OCI-LY7 (cell line): ENCODE results near the gene HEG1. TPM values are rescaled to one million over a fixed set of nuclear protein-coding genes. Genes with fewer than 3 reads are reported as not detected.

Experiments
- BruUV-seq: library from RNA; stranded (reverse); fragments of 400-500 nt; replicated peaks from 2 replicates; lab custom pipeline; 2021; lab: Mats Ljungman, UMichigan
- CTCF ChIA-PET: fragments of 300-600 bp; sonication (Branson Sonifier 250); formaldehyde crosslinking; loops from one replicate; lab custom pipeline; 2022; ENCODE audit warnings: antibody characterized with exemption; ENCODE audit not compliant: unreplicated experiment; lab: Charles Lee
- POLR2A ChIA-PET: fragments of 300-600 bp; sonication (Branson Sonifier 250); formaldehyde crosslinking; loops from one replicate; lab custom pipeline; 2022; ENCODE audit warnings: antibody characterized with exemption; lab: Charles Lee
- DNase-seq: peaks from one replicate; pipeline ENCODE4 v3.0.0-alpha.2; 2015; ENCODE audit warnings: low spot score
- H2AFZ ChIP-seq: fragments of 200-600 bp; sonication (generic), shearing (Covaris generic); 2 replicates; pipeline ENCODE4 v1.6.1; 2014; ENCODE audit warnings: mild to moderate bottlenecking, antibody characterized with exemption, low read length, moderate library complexity
- H3K27ac ChIP-seq: fragments of 200-600 bp; sonication (generic); 2 replicates; pipeline ENCODE4 v1.5.1; 2014; ENCODE audit warnings: mixed run types, low read depth, mild to moderate bottlenecking, moderate library complexity, low read length, inconsistent platforms; ENCODE audit not compliant: poor library complexity, severe bottlenecking
- H3K36me3 ChIP-seq: fragments of 200-600 bp; sonication (generic); 2 replicates; pipeline ENCODE4 v1.6.1; 2014; ENCODE audit warnings: mild to moderate bottlenecking, antibody characterized with exemption, low read length, moderate library complexity, mixed read lengths; ENCODE audit not compliant: insufficient read depth
- H3K4me1 ChIP-seq: fragments of 200-600 bp; sonication (generic); 2 replicates; pipeline ENCODE4 v1.5.1; 2014; ENCODE audit warnings: mild to moderate bottlenecking, low read length; ENCODE audit not compliant: insufficient read depth, poor library complexity, severe bottlenecking
- H3K4me2 ChIP-seq: fragments of 200-600 bp; sonication (generic); 2 replicates; pipeline ENCODE4 v1.6.1; 2014; ENCODE audit warnings: mild to moderate bottlenecking, low read length
- H3K4me3 ChIP-seq: fragments of 200-600 bp; sonication (generic); 2 replicates; pipeline ENCODE4 v1.5.1; 2014; ENCODE audit warnings: mild to moderate bottlenecking, low read depth, low read length; ENCODE audit not compliant: poor library complexity, severe bottlenecking
- H3K79me2 ChIP-seq: fragments of 200-600 bp; sonication (generic); 2 replicates; pipeline ENCODE4 v1.6.1; 2016; ENCODE audit warnings: low read depth, mild to moderate bottlenecking, low read length, moderate library complexity, mixed read lengths; ENCODE audit not compliant: insufficient read depth
- H3K9me2 ChIP-seq: fragments of 200-600 bp; sonication (generic); 2 replicates; pipeline ENCODE4 v1.6.1; 2016; ENCODE audit warnings: mild to moderate bottlenecking, low read length, mixed read lengths; ENCODE audit not compliant: insufficient read depth
- H3K9me3 ChIP-seq: fragments of 200-600 bp; sonication (generic); 2 replicates; pipeline ENCODE4 v1.6.1; 2014; ENCODE audit warnings: mild to moderate bottlenecking, mixed run types, low read length, mixed read lengths
- H4K20me1 ChIP-seq: fragments of 200-600 bp; sonication (generic); 2 replicates; pipeline ENCODE4 v1.6.1; 2014; ENCODE audit warnings: mild to moderate bottlenecking, antibody characterized with exemption, low read length, moderate library complexity, mixed read lengths; ENCODE audit not compliant: insufficient read depth
- CTCF ChIP-seq: fragments of 200-600 bp; sonication (generic); conservative IDR thresholded peaks from 2 replicates; pipeline ENCODE4 v1.5.1; 2014; ENCODE audit warnings: mild to moderate bottlenecking, antibody characterized with exemption, low read length, moderate library complexity, mixed read lengths
- EZH2phosphoT487 ChIP-seq: fragments of 200-600 bp; sonication (generic); IDR thresholded peaks from 2 replicates; pipeline ENCODE4 v1.6.1; 2018; ENCODE audit warnings: low read depth, borderline replicate concordance, mild to moderate bottlenecking, mixed run types, antibody characterized with exemption, low read length, moderate library complexity, mixed read lengths
- intact Hi-C: fragments of 100-400 bp; cut with micrococcal nuclease; formaldehyde crosslinking; loops from one replicate; pipeline ENCODE4 v1.10.0; 2022; ENCODE audit not compliant: unreplicated experiment
- total RNA-seq, 2 experiments: library from RNA; depleted of rRNA in 1 of 2; stranded (reverse); fragments of >200 nt in 1 of 2; shearing (Covaris generic) in 1 of 2; gene quantifications; 2 replicates each; pipeline ENCODE4 v1.2.3, GENCODE V29; 2014 to 2022

The HEG1 gene
- total RNA-seq, 2 experiments from 2014 or later = 2.4 to 6.0 TPM

GRCh38 chr3:124982855-124983254 is 72.9 kb downstream of the HEG1 start:
- H3K4me2 ChIP-seq = no peak overlapping the region
- H3K79me2 ChIP-seq = no peaks in the 10 kb centered on the region
- no peaks in the 10 kb centered on the region for H3K9me3 ChIP-seq
- DNase-seq = no peak
- H4K20me1 ChIP-seq = no peaks in the 10 kb centered on the region
- CTCF ChIA-PET = no interaction called here
- intact Hi-C loops = no loop called here
- H3K27ac ChIP-seq = no peak overlapping the region
- no peaks in the 10 kb centered on the region for H3K4me1 ChIP-seq
- no peak overlapping the region for H2AFZ ChIP-seq
- no peaks in the 10 kb centered on the region for H3K36me3 ChIP-seq
- TF ChIP-seq EZH2phosphoT487 (no peak), CTCF (no peak)
- BruUV-seq = no TSS peak
- H3K9me2 ChIP-seq = no peaks in the 10 kb centered on the region
- no peak overlapping the region for H3K4me3 ChIP-seq
- POLR2A ChIA-PET = interaction anchor here (1.1 to 1.3 kb wide), 2 partner anchors 12 to 328 kb away, joined by 5 to 9 read pairs; no protein-coding TSS in a partner anchor

GRCh38 chr3:124981472-124981871 is 74.3 kb downstream of the HEG1 start:
- ChIA-PET CTCF (no interaction called here), POLR2A (no interaction called here)
- TF ChIP-seq CTCF (no peak), EZH2phosphoT487 (no peak)
- no peak overlapping the region for H2AFZ ChIP-seq
- no TSS peak for BruUV-seq
- H3K4me3 ChIP-seq = no peak overlapping the region
- H3K4me1 ChIP-seq = no peaks in the 10 kb centered on the region
- no peaks in the 10 kb centered on the region for H3K36me3 ChIP-seq
- no peak overlapping the region for H3K4me2 ChIP-seq
- H3K27ac ChIP-seq = no peak overlapping the region
- no peaks in the 10 kb centered on the region for H3K79me2 ChIP-seq
- H3K9me3 ChIP-seq = no peaks in the 10 kb centered on the region
- no peak for DNase-seq
- intact Hi-C loops = no loop called here
- no peaks in the 10 kb centered on the region for H4K20me1 ChIP-seq
- no peaks in the 10 kb centered on the region for H3K9me2 ChIP-seq

GRCh38 chr3:124978627-124979026 is 77.2 kb downstream of the HEG1 start:
- Histone ChIP-seq H3K79me2 (no peaks in the 10 kb centered on the region), H3K4me2 (no peak overlapping the region), H4K20me1 (no peaks in the 10 kb centered on the region), H3K9me3 (no peaks in the 10 kb centered on the region), H3K4me1 (no peaks in the 10 kb centered on the region), H3K27ac (no peak overlapping the region), H3K9me2 (no peaks in the 10 kb centered on the region), H3K4me3 (no peak overlapping the region), H3K36me3 (no peaks in the 10 kb centered on the region), H2AFZ (no peak overlapping the region)
- intact Hi-C loops = no loop called here
- TF ChIP-seq EZH2phosphoT487 = no peak
- TF ChIP-seq CTCF = no peak
- no TSS peak for BruUV-seq
- ChIA-PET CTCF (no interaction called here), POLR2A (interaction anchor here (0.5 kb wide), 1 partner anchor 178 kb away, joined by 3 read pairs; no protein-coding TSS in a partner anchor)
- DNase-seq = no peak
